K562 (cell line): ENCODE results near the gene LCMT2. TPM values are rescaled to one million over a fixed set of nuclear protein-coding genes. Genes with fewer than 3 reads are reported as not detected.

Experiments used
- CUX1 ChIP-seq: fragments of 200-800 bp; sonication (Bioruptor generic); IDR thresholded peaks from 2 replicates; pipeline ENCODE4 v1.6.1; 2016; ENCODE audit warnings: missing genetic modification characterization, missing compliant biosample characterization
- PATZ1 ChIP-seq: fragments of 250-450 bp; sonication (Bioruptor Pico); IDR thresholded peaks from 2 replicates; pipeline ENCODE4 v1.5.0; 2020; ENCODE audit warnings: mild to moderate bottlenecking, borderline replicate concordance
- PRDM10 ChIP-seq: fragments of 450-650 bp; IDR thresholded peaks from 2 replicates; pipeline ENCODE4 v1.6.1; 2018; ENCODE audit not compliant: partially characterized antibody
- TBL1XR1 ChIP-seq, 2 experiments: IDR thresholded peaks; 2 replicates each; pipeline ENCODE4 v1.6.1; 2012; ENCODE audit warnings: improper control_type of control experiment in 2 of 2, low read length in 2 of 2, mild to moderate bottlenecking in 1 of 2
- ZNF407 ChIP-seq: fragments of 450-650 bp; IDR thresholded peaks from 2 replicates; pipeline ENCODE4 v1.6.1; 2016; ENCODE audit warnings: low read depth
- polyA plus RNA-seq, 8 experiments: library from polyadenylated mRNA; depleted of rRNA in 4 of 8; stranded (reverse) in 5 of 8; unstranded in 3 of 8; fragments of >200 nt; fragmentation: Nextera tagmentation in 2 of 8; fragmentation: Illumina TruSeq in 1 of 8; extraction: Ambion mirVana in 2 of 8; extraction: Trizol in 1 of 8; gene quantifications; 2 replicates each; pipeline versions ENCODE4 v1.2.1 to v1.2.3, GENCODE V29; 2011 to 2014; ENCODE audit warnings: inconsistent platforms in 1 of 8, missing spikeins in 1 of 8
- total RNA-seq, 7 experiments: library from RNA; depleted of rRNA in 6 of 7; stranded (reverse); fragments of >200 nt in 6 of 7; fragmentation: Illumina TruSeq in 2 of 7; extraction: Trizol in 2 of 7; gene quantifications; 2 replicates each; pipeline versions ENCODE4 v1.2.1 to v1.2.3, GENCODE V29; 2011 to 2021; ENCODE audit warnings: low replicate concordance in 1 of 7

LCMT2 gene
- total and polyA plus RNA-seq, 9 of the 15 experiments (the other 6 are each of a cell fraction or from before 2014, with no cell fraction given) = 2.5 to 22.3 (median 15.2) TPM

GRCh38 chr15:43329960-43330779 is at the start of gene LCMT2 (continued):
- TF ChIP-seq CUX1 (no peak), TBL1XR1 (IDR thresholded peaks at IDR 0.05; ENCODE audit: low read length in 2 of 2) (no peak), PRDM10 (peak; percentile 58), ZNF407 (no peak), PATZ1 (CRISPR knock-in tag) (no peak)
